Stomach (tissue), 9 donors: ENCODE measurements around the gene NUP62. TPM values are rescaled to one million over a fixed set of nuclear protein-coding genes. Genes with fewer than 3 reads are reported as not detected.

ENCODE experiments used
- DNase-seq, 2 donors: peaks; one replicate each; pipeline versions ENCODE4 v3.0.0 to v3.0.0-alpha.2; 2013 to 2019
- H3K27ac ChIP-seq, 5 donors: fragments of 200-600 bp in 4 of 5; sonication (generic) in 4 of 5; one replicate each; pipeline ENCODE4 v1.5.1; 2013 to 2019; ENCODE audit warnings: mild to moderate bottlenecking in 1 of 5, moderate library complexity in 1 of 5
- H3K27me3 ChIP-seq, 3 donors: fragments of 200-600 bp; sonication (generic); one replicate each; pipeline ENCODE4 v1.5.1; 2017 to 2019; ENCODE audit warnings: mixed run types in 1 of 3
- H3K36me3 ChIP-seq, 4 donors: fragments of 200-600 bp; sonication (generic); 1 replicate in 3 of 4; 2 replicates in 1 of 4; pipeline ENCODE4 v1.5.1; 2016 to 2019
- H3K4me1 ChIP-seq, 4 donors: fragments of 200-600 bp; sonication (generic); one replicate each; pipeline ENCODE4 v1.5.1; 2016 to 2019
- H3K4me3 ChIP-seq, 4 donors: fragments of 200-600 bp; sonication (generic) in 3 of 4; one replicate each; pipeline ENCODE4 v1.5.1; 2016 to 2019; ENCODE audit warnings: mild to moderate bottlenecking in 1 of 4
- H3K9me3 ChIP-seq, 4 donors: fragments of 200-600 bp; sonication (generic); one replicate each; pipeline ENCODE4 v1.5.1; 2016 to 2019
- EP300 ChIP-seq: sonication (generic); formaldehyde crosslinking; IDR thresholded peaks from one replicate; pipeline ENCODE4 v1.6.1; 2017; ENCODE audit warnings: antibody characterized with exemption
- POLR2A ChIP-seq, 4 donors: fragments of 450-650 bp; IDR thresholded peaks; one replicate each; pipeline ENCODE4 v1.6.1; 2016; ENCODE audit warnings: antibody characterized with exemption in 4 of 4, control low read depth in 2 of 4, mild to moderate bottlenecking in 1 of 4, moderate library complexity in 1 of 4
- POLR2AphosphoS5 ChIP-seq, 3 donors: sonication (generic); formaldehyde crosslinking; IDR thresholded peaks; one replicate each; pipeline ENCODE4 v1.6.1; 2016; ENCODE audit warnings: antibody characterized with exemption in 3 of 3
- WGBS, 5 donors: extraction: QIAGEN DNeasy Blood & Tissue Kit in 3 of 5; methylation state at CpG; one replicate each; pipeline versions ENCODE4 v1.1.5 to v1.1.7; 2013 to 2018; 5-methylcytosine and 5-hydroxymethylcytosine counted together
- intact Hi-C: fragments of 100-400 bp; cut with DNase I; formaldehyde crosslinking; loops from one replicate; pipeline ENCODE4 v1.15.1; 2023; ENCODE audit warnings: low total_unique reads
- polyA plus RNA-seq, 3 donors: library from polyadenylated mRNA; stranded (reverse); fragments of 200-250 nt; gene quantifications; one replicate each; pipeline ENCODE4 v1.2.3, GENCODE V29; 2013
- total RNA-seq, 5 donors: library from RNA; depleted of rRNA; stranded (reverse); fragments of >200 nt; gene quantifications; one replicate each; pipeline versions ENCODE4 v1.1.0 to v1.2.3, GENCODE V29; 2014 to 2016
- TF ChIP-seq, protein P1 (sequence below), 7 experiments: fragments of 450-650 bp in 4 of 7; fragments of 200-600 bp in 3 of 7; sonication (generic) in 3 of 7; IDR thresholded peaks; one replicate each; pipeline ENCODE4 v1.5.1; 2016 to 2019; ENCODE audit warnings: antibody characterized with exemption in 7 of 7, control low read depth in 2 of 7, mild to moderate bottlenecking in 1 of 7
- donor health status: healthy with polysubstance abuse.
- donor health status: Bipolar disorder and iron deficiency.
- donor health status: healthy.

The NUP62 gene
- total and polyA plus RNA-seq, 8 donors, result 5.3 to 58.0 (median 15.2) TPM

DNA sequence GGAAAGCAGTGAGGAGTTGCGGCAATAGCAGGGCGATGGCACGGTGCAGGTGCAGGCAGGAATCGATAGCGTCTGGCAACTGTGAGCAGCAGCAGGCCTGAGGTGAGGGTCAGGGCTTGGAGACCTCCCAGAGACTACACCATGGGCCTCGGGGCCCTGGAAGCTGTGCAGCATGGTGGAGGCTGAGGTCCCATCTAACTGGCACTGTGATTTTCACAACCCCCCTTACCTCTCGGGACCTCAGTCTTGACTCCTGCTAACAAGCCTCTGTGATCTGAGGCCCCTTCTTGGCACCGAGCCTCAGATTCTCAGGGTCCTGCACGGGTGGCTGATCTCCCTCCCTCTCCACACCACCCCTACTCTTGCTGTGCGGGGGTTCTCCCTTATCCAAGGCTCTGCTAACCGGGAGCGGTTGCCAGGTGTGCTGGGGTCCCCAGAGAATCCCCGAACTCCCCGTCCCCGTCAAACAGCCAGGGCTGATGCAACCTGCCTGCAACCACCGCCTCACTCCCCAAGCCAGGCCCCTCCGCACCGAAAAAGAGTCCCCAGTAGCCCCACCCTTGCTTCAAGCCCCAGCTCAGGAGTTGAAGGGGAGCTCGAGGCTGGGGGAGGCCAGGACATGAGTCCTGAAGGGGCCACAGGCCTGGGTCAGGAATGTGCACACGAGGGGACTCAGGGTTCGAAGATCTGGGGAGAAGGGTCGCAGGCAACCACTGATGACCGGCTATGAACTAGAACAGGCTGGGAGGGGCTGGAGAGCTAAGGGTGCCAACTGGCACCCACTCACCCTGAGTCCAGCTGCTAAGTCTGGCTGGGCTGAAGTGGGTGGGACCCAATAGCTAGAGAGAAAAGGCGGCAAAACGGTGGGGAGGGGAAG lies 5.1 kb downstream of the NUP62 start:
- Histone ChIP-seq H3K36me3 (peaks cover 19 to 85% (median 67%) of the 10 kb centered on the region in 4 donors), H3K27ac (peak overlapping the region in 1 of 5 donors; percentile 37), H3K27me3 (no peaks in the 10 kb centered on the region), H3K4me1 (peaks cover 15 to 67% (median 36%) of the 10 kb centered on the region in 4 donors), H3K9me3 (no peaks in the 10 kb centered on the region), H3K4me3 (no peak overlapping the region)
- no peak for DNase-seq
- WGBS, 5 donors, result 80 to 85% (median 82%) methylated on average over 19 to 25 of the region's 25 CpGs
- TF ChIP-seq, protein P1, sequence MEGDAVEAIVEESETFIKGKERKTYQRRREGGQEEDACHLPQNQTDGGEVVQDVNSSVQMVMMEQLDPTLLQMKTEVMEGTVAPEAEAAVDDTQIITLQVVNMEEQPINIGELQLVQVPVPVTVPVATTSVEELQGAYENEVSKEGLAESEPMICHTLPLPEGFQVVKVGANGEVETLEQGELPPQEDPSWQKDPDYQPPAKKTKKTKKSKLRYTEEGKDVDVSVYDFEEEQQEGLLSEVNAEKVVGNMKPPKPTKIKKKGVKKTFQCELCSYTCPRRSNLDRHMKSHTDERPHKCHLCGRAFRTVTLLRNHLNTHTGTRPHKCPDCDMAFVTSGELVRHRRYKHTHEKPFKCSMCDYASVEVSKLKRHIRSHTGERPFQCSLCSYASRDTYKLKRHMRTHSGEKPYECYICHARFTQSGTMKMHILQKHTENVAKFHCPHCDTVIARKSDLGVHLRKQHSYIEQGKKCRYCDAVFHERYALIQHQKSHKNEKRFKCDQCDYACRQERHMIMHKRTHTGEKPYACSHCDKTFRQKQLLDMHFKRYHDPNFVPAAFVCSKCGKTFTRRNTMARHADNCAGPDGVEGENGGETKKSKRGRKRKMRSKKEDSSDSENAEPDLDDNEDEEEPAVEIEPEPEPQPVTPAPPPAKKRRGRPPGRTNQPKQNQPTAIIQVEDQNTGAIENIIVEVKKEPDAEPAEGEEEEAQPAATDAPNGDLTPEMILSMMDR (IDR thresholded peaks at IDR 0.05), result no peak
- TF ChIP-seq EP300 (no peak), POLR2AphosphoS5 (IDR thresholded peaks at IDR 0.05) (no peak), POLR2A (IDR thresholded peaks at IDR 0.05) (no peak)
- intact Hi-C loops, result no loop called here

DNA sequence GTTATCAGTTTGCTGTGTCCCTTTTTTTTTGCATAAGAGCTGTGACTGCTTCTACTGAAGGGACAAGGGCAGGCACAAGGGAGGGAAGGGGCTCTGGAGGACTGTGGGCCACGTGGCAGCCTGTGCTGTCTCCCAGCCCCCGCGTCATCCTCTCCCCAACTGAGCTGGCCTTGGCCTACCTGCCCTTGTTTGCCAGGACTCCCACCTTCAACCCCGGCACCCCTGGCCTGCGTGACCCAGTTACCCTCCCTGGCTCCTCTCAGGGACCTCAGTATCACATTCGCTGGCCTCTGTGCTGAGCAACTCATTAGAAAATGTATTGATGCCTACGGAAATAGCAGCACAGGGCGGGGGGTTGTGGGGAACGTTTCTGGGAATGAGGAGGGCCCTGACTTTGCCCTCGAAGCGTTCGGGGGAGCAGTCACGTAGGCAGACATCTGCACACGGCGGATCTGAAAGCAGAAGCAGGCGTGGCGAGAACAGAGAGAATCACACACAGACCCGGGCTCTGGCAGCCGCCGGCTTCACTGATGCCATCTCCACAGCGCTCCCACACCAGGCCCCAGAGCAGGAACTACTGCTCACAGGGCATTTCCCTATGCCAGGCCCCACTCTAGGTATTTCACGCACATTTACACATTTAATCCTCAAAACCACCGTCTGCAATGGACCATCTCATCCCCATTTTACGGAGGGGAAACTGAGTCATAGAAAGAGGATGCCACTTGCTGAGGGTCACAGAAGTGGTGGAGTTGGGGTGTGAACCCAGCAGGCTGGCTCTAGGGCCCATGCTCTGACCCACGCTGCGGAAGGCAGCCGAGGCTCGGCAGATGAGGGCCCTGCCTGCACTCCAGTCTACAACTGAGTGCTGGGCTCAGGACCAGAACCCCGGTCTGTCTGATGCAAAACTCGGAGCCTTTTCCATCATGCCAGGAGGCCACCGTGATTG lies 6.0 kb downstream of the NUP62 start:
- H3K4me3 ChIP-seq, result no peak overlapping the region

DNA sequence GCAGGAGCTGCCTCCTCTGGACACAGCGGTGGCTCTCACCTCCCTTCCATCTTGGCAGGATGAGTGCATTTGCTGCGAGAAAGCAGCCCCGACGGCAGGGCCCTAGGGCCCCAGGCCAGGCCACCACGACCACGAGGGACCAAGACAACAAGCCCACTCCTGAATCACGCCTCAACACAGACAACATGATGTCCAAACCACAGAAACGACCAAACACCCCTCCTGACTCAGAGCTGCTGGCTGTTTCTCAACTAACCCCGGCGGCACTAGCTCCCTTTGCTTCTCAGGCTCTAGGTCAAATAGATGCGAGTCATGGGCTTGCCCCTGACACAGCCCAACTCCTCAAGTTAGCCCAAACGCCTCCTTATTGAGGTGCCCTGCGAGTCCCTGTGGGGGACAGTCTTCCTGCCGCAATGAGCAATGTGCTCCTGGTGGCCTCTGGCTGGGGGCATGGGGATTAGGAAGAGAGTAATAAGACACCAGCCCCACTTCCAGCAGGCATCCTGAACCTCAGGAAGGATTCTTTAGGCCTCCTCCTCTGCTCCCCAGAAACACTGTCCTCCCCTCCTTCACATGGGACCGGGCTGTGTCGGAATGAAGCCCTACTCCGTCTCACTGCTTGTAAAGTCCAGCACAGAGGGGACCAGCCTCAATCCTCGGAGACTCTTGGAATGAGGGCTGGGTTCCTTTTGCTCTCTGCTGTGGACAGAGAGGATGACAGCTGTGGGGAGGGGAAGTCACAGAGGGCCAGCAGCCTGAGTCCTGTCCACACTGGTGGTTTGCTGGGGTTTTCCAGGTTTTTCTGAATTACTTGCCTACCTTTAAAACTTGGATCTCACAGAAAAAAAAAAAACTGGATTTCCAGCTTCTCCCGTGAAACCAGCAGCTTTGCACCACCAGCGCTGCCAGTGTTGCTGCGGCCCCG lies 7.2 kb downstream of the NUP62 start:
- Histone ChIP-seq H3K27me3 (no peaks in the 10 kb centered on the region), H3K27ac (no peak overlapping the region), H3K36me3 (peaks cover 19 to 98% (median 75%) of the 10 kb centered on the region in 4 donors), H3K4me1 (peaks cover 2 to 52% (median 20%) of the 10 kb centered on the region in 4 donors), H3K9me3 (no peaks in the 10 kb centered on the region), H3K4me3 (no peak overlapping the region)
- 84 to 89% (median 85%) methylated on average over 21 to 22 of the region's 22 CpGs for WGBS, 5 donors
- TF ChIP-seq, protein P1 (IDR thresholded peaks at IDR 0.05), result no peak
- TF ChIP-seq POLR2AphosphoS5 (IDR thresholded peaks at IDR 0.05) (no peak), POLR2A (IDR thresholded peaks at IDR 0.05) (no peak), EP300 (no peak)
- intact Hi-C loops, result no loop called here
- no peak for DNase-seq

More for the DNA sequence above, 6.0 kb downstream of the NUP62 start:
- Histone ChIP-seq H3K4me1 (peaks cover 14 to 64% (median 32%) of the 10 kb centered on the region in 4 donors), H3K27me3 (no peaks in the 10 kb centered on the region), H3K27ac (no peak overlapping the region), H3K9me3 (no peaks in the 10 kb centered on the region), H3K36me3 (peaks cover 19 to 94% (median 72%) of the 10 kb centered on the region in 4 donors)
- 87 to 91% (median 90%) methylated on average over 31 of the region's 31 CpGs for WGBS, 5 donors
- intact Hi-C loops, result no loop called here
- DNase-seq, result no peak
- TF ChIP-seq POLR2A (IDR thresholded peaks at IDR 0.05) (no peak), POLR2AphosphoS5 (IDR thresholded peaks at IDR 0.05) (no peak), EP300 (no peak)
- TF ChIP-seq, protein P1 (IDR thresholded peaks at IDR 0.05), result no peak
